DOHH2 (cell line): ENCODE measurements around the gene SLC39A11.

Experiments
- H3F3A ChIP-seq: fragments of 200-600 bp; sonication (generic), shearing (Covaris generic); 2 replicates; pipeline ENCODE4 v1.6.0; 2016; ENCODE audit warnings: antibody characterized with exemption, mild to moderate bottlenecking; ENCODE audit not compliant: control insufficient read depth, insufficient read depth
- H3K27ac ChIP-seq: fragments of 200-600 bp; sonication (generic); 2 replicates; pipeline ENCODE4 v1.5.1; 2014; ENCODE audit warnings: low read depth, mild to moderate bottlenecking, low read length, moderate library complexity
- H3K27me3 ChIP-seq: fragments of 200-600 bp; sonication (generic); 2 replicates; pipeline ENCODE4 v1.6.1; 2014; ENCODE audit warnings: mild to moderate bottlenecking, low read length, mixed read lengths; ENCODE audit not compliant: control insufficient read depth
- H3K36me3 ChIP-seq: fragments of 200-600 bp; sonication (generic); 2 replicates; pipeline ENCODE4 v1.6.1; 2014; ENCODE audit warnings: mild to moderate bottlenecking, low read length, moderate library complexity, mixed read lengths; ENCODE audit not compliant: control insufficient read depth
- H3K4me1 ChIP-seq: fragments of 200-600 bp; sonication (generic); 2 replicates; pipeline ENCODE4 v1.6.1; 2014; ENCODE audit warnings: mild to moderate bottlenecking, low read length, mixed read lengths; ENCODE audit not compliant: control insufficient read depth
- H3K4me2 ChIP-seq: fragments of 200-600 bp; sonication (generic); 2 replicates; pipeline ENCODE4 v1.6.0; 2014; ENCODE audit warnings: mild to moderate bottlenecking, low read length, moderate library complexity
- H3K4me3 ChIP-seq: fragments of 200-600 bp; sonication (generic); 2 replicates; pipeline ENCODE4 v1.5.1; 2014; ENCODE audit warnings: mild to moderate bottlenecking, low read length, mixed read lengths
- H3K79me2 ChIP-seq: fragments of 200-600 bp; sonication (generic); 2 replicates; pipeline ENCODE4 v1.6.1; 2014; ENCODE audit warnings: mild to moderate bottlenecking, low read length, mixed read lengths; ENCODE audit not compliant: control insufficient read depth
- H3K9me2 ChIP-seq: fragments of 200-600 bp; sonication (generic); replicated peaks from 2 replicates; pipeline ENCODE4 v1.6.1; 2014; ENCODE audit warnings: mild to moderate bottlenecking, low read length, mixed read lengths; ENCODE audit not compliant: control insufficient read depth
- H3K9me3 ChIP-seq: fragments of 200-600 bp; sonication (generic); 2 replicates; pipeline ENCODE4 v1.6.1; 2014; ENCODE audit warnings: antibody characterized with exemption, low read length, mixed read lengths; ENCODE audit not compliant: control insufficient read depth, insufficient read depth
- H4K20me1 ChIP-seq: fragments of 200-600 bp; sonication (generic); 2 replicates; pipeline ENCODE4 v1.6.0; 2014; ENCODE audit warnings: low read depth, mild to moderate bottlenecking, antibody characterized with exemption, low read length, moderate library complexity; ENCODE audit not compliant: control insufficient read depth, insufficient read depth
- EZH2phosphoT487 ChIP-seq: fragments of 200-600 bp; sonication (generic); IDR thresholded peaks from 2 replicates; pipeline ENCODE4 v1.6.1; 2017; ENCODE audit warnings: borderline replicate concordance, mild to moderate bottlenecking, antibody characterized with exemption, low read length, moderate library complexity, mixed read lengths
- TF ChIP-seq, protein P1 (sequence below): fragments of 200-600 bp; sonication (generic); IDR thresholded peaks from one replicate; pipeline ENCODE4 v1.5.1; 2014; ENCODE audit warnings: antibody characterized with exemption, mild to moderate bottlenecking, low read depth, low read length; ENCODE audit not compliant: poor library complexity, severe bottlenecking

The SLC39A11 gene

DNA sequence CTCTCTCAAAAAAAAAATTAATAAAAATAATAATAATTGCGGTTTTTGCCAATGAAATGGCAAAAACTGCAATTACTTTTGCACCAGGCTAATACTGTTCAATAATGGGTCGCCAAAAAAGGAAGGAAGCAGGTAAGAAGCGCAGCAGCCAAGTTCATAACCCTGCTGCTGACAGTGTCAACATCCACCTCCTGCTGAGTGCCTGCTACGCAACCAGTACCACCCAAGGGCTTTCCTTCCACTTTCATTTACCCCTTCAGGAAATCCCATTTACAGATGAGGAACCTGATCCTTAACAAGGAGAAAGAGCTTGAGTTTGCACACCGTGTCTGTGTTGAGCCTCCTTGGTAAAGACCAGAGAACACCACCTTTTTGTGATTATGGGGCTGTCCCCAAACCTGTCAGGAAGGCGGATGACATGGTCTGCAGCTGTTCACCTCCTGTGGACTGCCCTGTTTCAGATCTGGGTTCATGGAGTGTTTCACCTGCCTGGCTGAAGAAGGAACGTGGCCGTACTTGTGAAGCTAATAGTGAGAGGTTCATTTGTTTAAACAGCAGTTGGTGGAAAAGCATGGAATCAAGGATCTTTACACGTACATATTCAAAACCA is 378.0 kb downstream of the SLC39A11 start:
- no peaks in the 10 kb centered on the region for H3K9me2 ChIP-seq
- H3K27me3 ChIP-seq = no peaks in the 10 kb centered on the region
- no peak overlapping the region for H3K4me2 ChIP-seq
- H3K9me3 ChIP-seq = no peaks in the 10 kb centered on the region
- no peaks in the 10 kb centered on the region for H3K79me2 ChIP-seq
- no peaks in the 10 kb centered on the region for H3F3A ChIP-seq
- TF ChIP-seq, protein P1, sequence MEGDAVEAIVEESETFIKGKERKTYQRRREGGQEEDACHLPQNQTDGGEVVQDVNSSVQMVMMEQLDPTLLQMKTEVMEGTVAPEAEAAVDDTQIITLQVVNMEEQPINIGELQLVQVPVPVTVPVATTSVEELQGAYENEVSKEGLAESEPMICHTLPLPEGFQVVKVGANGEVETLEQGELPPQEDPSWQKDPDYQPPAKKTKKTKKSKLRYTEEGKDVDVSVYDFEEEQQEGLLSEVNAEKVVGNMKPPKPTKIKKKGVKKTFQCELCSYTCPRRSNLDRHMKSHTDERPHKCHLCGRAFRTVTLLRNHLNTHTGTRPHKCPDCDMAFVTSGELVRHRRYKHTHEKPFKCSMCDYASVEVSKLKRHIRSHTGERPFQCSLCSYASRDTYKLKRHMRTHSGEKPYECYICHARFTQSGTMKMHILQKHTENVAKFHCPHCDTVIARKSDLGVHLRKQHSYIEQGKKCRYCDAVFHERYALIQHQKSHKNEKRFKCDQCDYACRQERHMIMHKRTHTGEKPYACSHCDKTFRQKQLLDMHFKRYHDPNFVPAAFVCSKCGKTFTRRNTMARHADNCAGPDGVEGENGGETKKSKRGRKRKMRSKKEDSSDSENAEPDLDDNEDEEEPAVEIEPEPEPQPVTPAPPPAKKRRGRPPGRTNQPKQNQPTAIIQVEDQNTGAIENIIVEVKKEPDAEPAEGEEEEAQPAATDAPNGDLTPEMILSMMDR = no peak
- no peak for TF ChIP-seq EZH2phosphoT487
- H3K4me1 ChIP-seq = no peaks in the 10 kb centered on the region
- no peaks in the 10 kb centered on the region for H4K20me1 ChIP-seq
- H3K27ac ChIP-seq = no peak overlapping the region
- no peak overlapping the region for H3K4me3 ChIP-seq
- H3K36me3 ChIP-seq = no peaks in the 10 kb centered on the region

DNA sequence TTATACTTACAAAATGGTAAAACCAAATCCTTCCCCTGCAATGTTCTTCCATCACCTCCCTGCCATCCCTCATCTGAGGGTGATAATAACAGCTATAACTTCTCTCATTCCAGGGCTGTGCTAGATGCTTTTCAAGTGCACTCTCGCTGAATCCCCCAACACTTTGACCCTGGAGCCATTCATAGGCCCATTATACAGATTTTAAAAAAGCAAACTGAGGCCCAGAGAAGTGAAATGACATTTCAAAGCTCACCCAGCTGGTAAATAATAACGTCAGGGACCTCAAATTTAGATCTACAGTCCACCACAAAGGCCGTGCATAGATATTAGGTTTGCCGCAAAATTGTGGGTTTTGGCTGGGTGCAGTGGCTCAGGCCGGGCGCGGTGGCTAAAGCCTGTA is 378.8 kb downstream of the SLC39A11 start:
- H3K27ac ChIP-seq = no peak overlapping the region
- H3K9me3 ChIP-seq = no peaks in the 10 kb centered on the region
- no peak overlapping the region for H3K4me2 ChIP-seq
- no peak for TF ChIP-seq EZH2phosphoT487
- TF ChIP-seq, protein P1 = no peak
- H3K9me2 ChIP-seq = no peaks in the 10 kb centered on the region
- H3K79me2 ChIP-seq = no peaks in the 10 kb centered on the region
- H3K4me1 ChIP-seq = no peaks in the 10 kb centered on the region
- no peaks in the 10 kb centered on the region for H3F3A ChIP-seq
- H3K27me3 ChIP-seq = no peaks in the 10 kb centered on the region
- H3K36me3 ChIP-seq = no peaks in the 10 kb centered on the region
- H4K20me1 ChIP-seq = no peaks in the 10 kb centered on the region
- no peak overlapping the region for H3K4me3 ChIP-seq

DNA sequence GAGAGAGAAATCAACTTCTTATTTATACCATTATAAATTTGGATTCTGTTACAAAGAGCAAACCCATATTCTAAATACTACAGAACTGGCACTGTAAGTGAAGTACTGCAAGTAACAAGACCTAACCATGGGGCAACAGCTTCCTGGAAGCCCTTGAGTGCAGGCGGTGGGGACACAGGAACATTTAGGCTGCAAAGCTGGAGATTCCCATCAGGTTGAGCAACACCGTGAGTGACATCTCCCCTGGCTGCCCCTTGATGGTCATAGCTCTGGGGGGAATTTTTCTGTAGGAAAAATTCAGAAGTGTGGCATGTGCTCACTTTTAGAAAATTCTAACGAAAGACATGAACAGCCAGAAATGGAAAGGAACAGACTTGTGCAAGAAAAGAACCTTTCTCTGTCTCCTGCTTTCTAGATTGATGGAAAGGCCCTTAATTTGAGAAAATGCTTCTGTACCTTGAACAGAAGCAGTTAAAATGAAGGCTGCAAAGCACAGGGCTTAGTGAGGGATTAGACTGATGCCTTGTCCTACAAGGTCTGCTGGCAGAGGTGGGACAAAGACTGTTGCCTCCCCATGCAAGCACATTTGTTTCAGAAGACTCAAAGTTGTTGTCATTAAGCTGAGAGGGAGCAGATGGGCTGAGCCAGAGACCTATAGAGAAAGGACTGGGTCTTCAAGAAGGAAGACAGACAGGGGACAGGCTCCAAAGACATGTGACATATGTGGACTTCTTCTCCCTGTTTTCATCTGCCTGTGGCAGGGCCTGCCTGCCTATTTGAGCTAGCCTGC is 380.8 kb downstream of the SLC39A11 start:
- Histone ChIP-seq H4K20me1 (no peaks in the 10 kb centered on the region), H3K27me3 (no peaks in the 10 kb centered on the region), H3K9me3 (no peaks in the 10 kb centered on the region), H3K4me3 (no peak overlapping the region), H3K79me2 (no peaks in the 10 kb centered on the region), H3K4me2 (no peak overlapping the region), H3K36me3 (no peaks in the 10 kb centered on the region), H3F3A (no peaks in the 10 kb centered on the region), H3K9me2 (no peaks in the 10 kb centered on the region), H3K4me1 (no peaks in the 10 kb centered on the region), H3K27ac (no peak overlapping the region)
- TF ChIP-seq, protein P1 = no peak
